ENCODE data around the gene ALAS2.
"Not testable (repeated sequence)": the region's sequence is repeated elsewhere in the genome, so short reads cannot be mapped to it uniquely, and the experiment has no call there.

The ALAS2 gene

DNA sequence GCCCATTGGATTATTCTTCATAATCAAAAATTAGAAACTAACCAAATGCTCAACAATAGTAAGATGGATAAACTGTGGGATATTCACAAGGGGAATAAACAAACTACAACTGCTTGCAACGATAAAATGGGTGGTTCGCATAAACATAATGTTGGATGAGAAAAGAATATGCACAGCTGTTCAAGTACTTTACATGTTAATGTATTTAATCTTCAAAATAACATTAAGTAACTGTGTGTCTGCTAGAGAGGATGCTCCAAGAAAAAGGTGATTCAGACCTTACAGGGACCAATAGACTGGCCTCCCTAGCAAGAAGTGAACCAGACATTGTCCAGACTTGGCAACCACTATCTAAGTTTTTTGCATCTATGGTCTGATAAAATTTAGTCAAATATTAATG lies 39.1 kb downstream of the ALAS2 start:
- H3K36me3 Mint-ChIP-seq (ENCODE audit: low read depth), result no peaks in the 10 kb centered on the region
- H3K27me3 Mint-ChIP-seq, result peaks cover 29% of the 10 kb centered on the region
- H3K27ac Mint-ChIP-seq, result no peak overlapping the region
- H3K4me1 Mint-ChIP-seq (ENCODE audit: low read depth), result no peaks in the 10 kb centered on the region
- no peak for DNase-seq
- H3K4me3 Mint-ChIP-seq, result no peak overlapping the region
- no peaks in the 10 kb centered on the region for H3K9me3 Mint-ChIP-seq

DNA sequence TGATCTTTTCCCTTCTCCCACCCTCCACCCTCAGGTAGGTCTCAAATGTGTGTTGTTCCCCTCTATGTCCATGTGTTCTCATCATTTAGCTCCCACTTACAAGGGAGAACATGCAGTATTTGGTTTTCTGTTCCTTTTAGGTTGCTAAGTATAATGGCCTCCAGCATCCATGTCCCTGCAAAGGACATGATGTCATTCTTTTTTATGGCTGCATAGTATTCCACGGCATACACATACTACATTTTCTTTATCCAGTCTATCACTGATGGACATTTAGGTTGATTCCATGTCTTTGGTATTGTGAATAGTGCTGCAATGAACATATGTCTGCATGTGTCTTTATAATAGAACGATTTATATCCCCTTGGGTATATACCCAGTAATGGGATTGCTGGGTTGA lies 47.5 kb downstream of the ALAS2 start:
- not testable (repeated sequence) for H3K9me3 Mint-ChIP-seq; H3K4me3 Mint-ChIP-seq; H3K36me3 Mint-ChIP-seq (ENCODE audit: low read depth); H3K27ac Mint-ChIP-seq; DNase-seq; H3K4me1 Mint-ChIP-seq (ENCODE audit: low read depth)
- peaks cover 42% of the 10 kb centered on the region for H3K27me3 Mint-ChIP-seq

DNA sequence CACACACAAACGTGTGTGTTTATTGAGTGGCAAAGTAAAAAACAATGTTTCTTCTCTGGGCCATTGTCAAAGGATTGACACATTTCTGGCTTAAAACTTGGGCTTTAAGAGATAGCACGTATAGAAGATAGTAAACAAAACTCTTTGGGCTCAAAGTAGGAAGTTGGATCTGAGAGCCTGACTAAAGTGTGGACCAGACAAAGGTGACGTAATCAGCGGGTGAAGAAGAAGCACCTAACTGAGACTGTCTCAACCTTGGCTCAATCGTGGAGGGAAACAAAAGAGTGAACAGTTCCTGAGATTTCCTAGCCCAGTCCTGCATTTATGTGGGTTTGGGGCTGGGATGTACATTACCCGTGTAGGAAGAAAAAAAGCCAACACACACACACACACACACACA lies 50.4 kb downstream of the ALAS2 start:
- peaks cover 3% of the 10 kb centered on the region for H3K9me3 Mint-ChIP-seq
- H3K36me3 Mint-ChIP-seq (ENCODE audit: low read depth), result no peaks in the 10 kb centered on the region
- no peak overlapping the region for H3K4me3 Mint-ChIP-seq
- peaks cover 52% of the 10 kb centered on the region for H3K27me3 Mint-ChIP-seq
- no peak overlapping the region for H3K27ac Mint-ChIP-seq
- DNase-seq, result no peak
- no peaks in the 10 kb centered on the region for H3K4me1 Mint-ChIP-seq (ENCODE audit: low read depth)

DNA sequence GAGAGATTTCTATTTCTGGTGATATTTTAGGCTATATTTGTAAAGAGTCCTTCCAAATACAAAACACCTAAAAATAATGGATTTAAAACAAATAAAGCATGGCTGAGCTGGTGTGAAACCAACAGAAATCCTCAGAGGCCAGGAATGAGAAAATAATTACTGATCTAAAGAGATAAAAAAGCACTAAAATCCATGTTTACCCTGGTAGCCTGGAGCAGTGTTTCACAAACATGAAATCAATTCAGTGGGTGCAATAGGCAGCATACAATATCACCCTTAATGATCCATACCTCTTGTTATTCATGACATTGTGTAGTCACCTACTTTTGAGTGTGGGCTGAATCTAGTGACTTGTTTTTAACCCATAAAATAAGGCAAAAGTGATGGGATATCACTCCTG lies 51.3 kb downstream of the ALAS2 start:
- Mint-ChIP-seq H3K4me3 (no peak overlapping the region), H3K36me3 (ENCODE audit: low read depth) (no peaks in the 10 kb centered on the region), H3K27ac (no peak overlapping the region), H3K9me3 (peaks cover 3% of the 10 kb centered on the region), H3K27me3 (peaks cover 51% of the 10 kb centered on the region), H3K4me1 (ENCODE audit: low read depth) (no peaks in the 10 kb centered on the region)
- DNase-seq, result no peak

DNA sequence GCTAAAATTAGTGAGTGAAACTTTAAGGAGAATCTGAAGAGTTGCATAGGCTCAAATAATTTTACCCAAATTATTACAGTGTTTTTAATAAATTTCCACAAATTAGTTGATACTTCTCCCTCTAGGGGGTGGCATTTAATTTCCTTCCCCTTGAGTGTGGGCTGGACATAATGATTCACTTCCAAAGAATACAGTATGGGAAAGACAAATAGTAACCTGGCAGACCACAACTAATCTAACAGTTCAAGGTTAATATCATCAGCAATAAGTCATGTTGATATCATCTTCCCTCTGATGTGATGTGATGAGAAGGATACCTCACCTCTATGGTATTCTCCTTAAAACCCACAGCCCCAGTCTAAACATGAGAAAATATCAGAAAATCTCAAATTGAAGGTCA lies 52.3 kb downstream of the ALAS2 start:
- Mint-ChIP-seq H3K36me3 (ENCODE audit: low read depth) (no peaks in the 10 kb centered on the region), H3K4me3 (no peak overlapping the region), H3K27me3 (peaks cover 51% of the 10 kb centered on the region), H3K9me3 (peaks cover 3% of the 10 kb centered on the region), H3K27ac (no peak overlapping the region), H3K4me1 (ENCODE audit: low read depth) (no peaks in the 10 kb centered on the region)
- no peak for DNase-seq

DNA sequence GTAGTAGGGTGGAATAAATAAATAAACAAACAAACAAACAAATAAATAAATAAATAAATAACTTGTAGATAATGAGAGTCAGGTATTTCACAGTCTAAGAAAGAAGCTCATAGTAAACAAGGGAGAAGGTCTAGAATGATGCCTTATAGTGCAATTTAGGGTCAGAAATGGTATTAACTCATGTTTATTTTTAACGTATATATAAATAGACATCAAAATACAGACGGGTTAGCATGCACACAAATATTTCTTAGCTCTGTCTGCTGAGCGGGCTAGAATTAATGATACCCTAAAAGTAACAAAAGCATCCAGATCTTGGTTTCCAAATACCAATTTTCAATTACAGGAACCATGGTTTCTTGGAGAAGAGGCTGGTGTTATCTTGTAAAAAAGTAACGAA lies 53.4 kb downstream of the ALAS2 start:
- Mint-ChIP-seq H3K27me3 (peaks cover 54% of the 10 kb centered on the region), H3K4me3 (no peak overlapping the region), H3K9me3 (no peaks in the 10 kb centered on the region), H3K4me1 (ENCODE audit: low read depth) (no peaks in the 10 kb centered on the region), H3K36me3 (ENCODE audit: low read depth) (no peaks in the 10 kb centered on the region), H3K27ac (no peak overlapping the region)
- no peak for DNase-seq

DNA sequence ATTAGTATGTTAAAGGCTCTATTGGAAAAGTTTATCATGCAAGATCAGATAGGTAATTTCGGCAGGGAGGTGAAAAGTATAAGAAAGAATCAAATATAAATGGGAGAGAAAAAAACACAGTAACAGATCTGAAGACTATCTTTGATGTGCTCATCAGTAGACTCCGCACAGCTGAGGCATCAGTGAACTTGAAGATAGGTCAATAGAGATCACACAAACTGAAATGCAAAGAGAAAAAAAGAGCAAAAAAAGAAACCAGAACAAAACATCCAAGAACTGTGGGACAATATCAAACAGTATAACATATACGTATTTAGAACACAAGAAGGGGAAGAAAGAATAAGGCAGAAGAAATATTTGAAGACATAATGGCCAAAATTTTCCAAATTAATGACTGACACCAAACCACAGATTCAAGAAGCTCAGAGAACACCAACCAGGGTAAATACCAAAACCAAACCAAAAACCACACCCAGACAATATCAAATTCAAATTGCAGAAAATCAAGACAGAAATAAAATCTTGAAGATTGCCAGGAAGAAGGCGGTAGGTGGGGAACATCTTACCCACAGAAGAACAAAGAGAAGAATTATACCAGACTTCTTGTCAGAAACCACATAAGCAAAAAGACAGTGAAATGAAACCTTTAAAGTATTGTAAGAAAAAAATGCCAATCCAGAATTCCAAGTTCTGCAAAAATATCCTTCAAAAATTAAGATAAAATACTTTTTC lies 65.8 kb downstream of the ALAS2 start:
- Mint-ChIP-seq H3K27ac (no peak overlapping the region), H3K4me1 (ENCODE audit: low read depth) (peaks cover 19% of the 10 kb centered on the region), H3K9me3 (no peaks in the 10 kb centered on the region), H3K4me3 (no peak overlapping the region), H3K36me3 (ENCODE audit: low read depth) (no peaks in the 10 kb centered on the region), H3K27me3 (peaks cover 22% of the 10 kb centered on the region)
- DNase-seq, result no peak

DNA sequence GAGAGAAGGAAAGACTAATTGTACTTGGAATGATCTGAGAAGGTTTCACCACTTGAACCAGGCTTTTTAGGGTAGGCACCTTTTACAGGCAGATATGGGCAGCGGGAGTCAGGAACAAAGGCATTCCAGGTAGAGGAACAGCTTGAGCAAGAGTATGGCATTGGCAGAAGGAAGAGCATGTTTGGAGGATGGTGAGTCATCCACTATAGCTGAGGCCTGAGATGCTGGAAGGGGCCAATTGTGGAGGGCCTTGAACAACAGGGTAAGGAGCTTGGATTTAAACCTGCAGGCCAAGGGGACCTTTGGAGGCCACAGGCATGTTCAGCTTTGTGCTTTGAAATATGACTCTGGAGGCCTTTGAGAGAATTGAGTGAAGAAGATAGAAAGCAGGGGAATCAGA lies 69.0 kb downstream of the ALAS2 start:
- Mint-ChIP-seq H3K27ac (no peak overlapping the region), H3K27me3 (peaks cover 37% of the 10 kb centered on the region), H3K9me3 (no peaks in the 10 kb centered on the region), H3K4me1 (ENCODE audit: low read depth) (peaks cover 18% of the 10 kb centered on the region), H3K4me3 (no peak overlapping the region), H3K36me3 (ENCODE audit: low read depth) (no peaks in the 10 kb centered on the region)
- DNase-seq, result no peak

All from activated T-cell treated with anti-CD3 and anti-CD28 coated beads, Interleukin-2, amount 50 U/mL, for 24 hours (primary cell).